ENCODE data around the gene PIMREG. TPM values are rescaled to one million over a fixed set of nuclear protein-coding genes. Genes with fewer than 3 reads are reported as not detected.

PIMREG gene
- total RNA-seq, 2 experiments from 2014 or later, result 8.4 to 10.0 TPM

DNA sequence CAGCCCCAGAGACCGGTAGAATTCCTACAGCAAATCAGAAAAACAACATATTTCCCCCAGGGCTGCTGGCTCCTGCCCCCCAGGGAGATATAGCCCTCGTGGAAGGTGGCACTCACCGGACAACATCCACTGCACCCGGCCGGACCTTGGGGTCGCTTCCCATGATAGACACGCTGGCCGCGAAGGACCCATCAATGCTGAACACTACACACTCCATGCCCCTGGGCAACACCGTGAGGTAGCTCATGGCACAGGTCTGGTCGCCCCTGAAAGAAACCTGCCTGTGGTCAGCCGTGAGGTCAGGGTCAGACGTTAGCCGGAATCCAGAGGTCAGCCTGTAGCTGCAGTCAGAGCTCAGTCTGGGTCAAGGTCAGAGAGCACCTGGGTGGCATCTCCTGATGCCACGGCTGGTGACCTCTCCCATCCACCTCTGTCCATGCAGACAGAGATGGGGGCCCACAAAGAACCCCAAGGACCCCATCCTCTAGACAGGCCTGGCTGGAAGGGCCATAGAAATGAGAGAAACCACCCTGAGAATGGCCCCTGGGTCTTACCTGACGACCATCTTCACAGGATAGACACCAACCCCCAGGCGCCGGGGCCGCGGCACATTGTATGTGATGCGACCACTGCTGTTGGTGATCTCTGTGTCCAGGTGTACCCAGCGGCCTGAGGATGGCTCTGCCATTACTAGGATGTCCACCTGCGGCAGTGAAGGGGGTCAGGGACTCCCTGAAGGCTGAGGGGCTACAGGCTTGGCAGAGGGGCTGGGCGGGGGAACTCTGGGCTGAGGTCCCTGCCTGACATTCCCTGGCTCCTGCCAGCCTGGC lies 19.6 kb downstream of the PIMREG start:
- H3K36me3 Mint-ChIP-seq (ENCODE audit: low read depth), result no peaks in the 10 kb centered on the region
- POLR2A ChIA-PET, result no interaction called here
- ATAC-seq (no peak), DNase-seq (no peak)
- H3K4me3 Mint-ChIP-seq, result no peak overlapping the region
- CTCF ChIA-PET, result interaction anchor here (0.9 kb wide), 1 partner anchor 9 kb away, joined by 3 read pairs; no protein-coding TSS in a partner anchor
- H3K4me1 Mint-ChIP-seq, result peaks cover 16% of the 10 kb centered on the region
- intact Hi-C loops (cut with DNase I, micrococcal nuclease), result no loop called here
- no peaks in the 10 kb centered on the region for H3K27me3 Mint-ChIP-seq
- H3K27ac Mint-ChIP-seq, result no peak overlapping the region
- H3K9me3 Mint-ChIP-seq (ENCODE audit: low read depth), result no peaks in the 10 kb centered on the region

DNA sequence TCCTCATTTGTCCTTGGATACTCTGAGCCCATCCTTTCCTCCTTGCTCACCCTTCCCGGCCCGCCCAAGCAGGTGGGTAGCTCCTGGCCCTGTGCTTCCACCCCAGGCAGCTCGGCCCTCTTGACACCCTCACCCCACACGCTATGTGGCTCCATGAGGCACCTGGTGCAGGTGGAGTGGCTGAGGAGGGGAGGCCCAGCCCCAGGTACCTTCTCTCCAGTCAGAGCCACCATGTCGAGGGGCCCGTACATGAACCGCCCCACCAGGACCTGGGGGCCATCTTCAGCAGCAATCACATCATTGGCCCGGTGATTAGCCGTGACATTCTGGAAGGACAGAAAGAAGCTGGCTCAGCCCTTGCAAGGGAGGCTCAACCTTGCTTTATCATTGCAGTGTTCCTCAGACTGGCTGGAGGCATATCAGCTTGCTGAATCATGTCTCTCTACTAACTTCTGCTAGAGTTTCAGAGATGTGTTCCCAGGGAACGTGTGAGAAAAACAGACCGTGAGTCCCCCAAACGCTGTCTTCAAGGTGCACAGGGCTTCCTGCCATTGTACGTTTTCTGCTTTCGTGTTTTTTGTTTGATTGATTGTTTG lies 20.3 kb downstream of the PIMREG start:
- Mint-ChIP-seq H3K4me3 (no peak overlapping the region), H3K4me1 (peaks cover 16% of the 10 kb centered on the region), H3K27me3 (no peaks in the 10 kb centered on the region), H3K36me3 (ENCODE audit: low read depth) (no peaks in the 10 kb centered on the region), H3K27ac (no peak overlapping the region), H3K9me3 (ENCODE audit: low read depth) (no peaks in the 10 kb centered on the region)
- DNase-seq (no peak), ATAC-seq (no peak)
- ChIA-PET CTCF (no interaction called here), POLR2A (no interaction called here)
- intact Hi-C loops (cut with DNase I, micrococcal nuclease), result no loop called here

DNA sequence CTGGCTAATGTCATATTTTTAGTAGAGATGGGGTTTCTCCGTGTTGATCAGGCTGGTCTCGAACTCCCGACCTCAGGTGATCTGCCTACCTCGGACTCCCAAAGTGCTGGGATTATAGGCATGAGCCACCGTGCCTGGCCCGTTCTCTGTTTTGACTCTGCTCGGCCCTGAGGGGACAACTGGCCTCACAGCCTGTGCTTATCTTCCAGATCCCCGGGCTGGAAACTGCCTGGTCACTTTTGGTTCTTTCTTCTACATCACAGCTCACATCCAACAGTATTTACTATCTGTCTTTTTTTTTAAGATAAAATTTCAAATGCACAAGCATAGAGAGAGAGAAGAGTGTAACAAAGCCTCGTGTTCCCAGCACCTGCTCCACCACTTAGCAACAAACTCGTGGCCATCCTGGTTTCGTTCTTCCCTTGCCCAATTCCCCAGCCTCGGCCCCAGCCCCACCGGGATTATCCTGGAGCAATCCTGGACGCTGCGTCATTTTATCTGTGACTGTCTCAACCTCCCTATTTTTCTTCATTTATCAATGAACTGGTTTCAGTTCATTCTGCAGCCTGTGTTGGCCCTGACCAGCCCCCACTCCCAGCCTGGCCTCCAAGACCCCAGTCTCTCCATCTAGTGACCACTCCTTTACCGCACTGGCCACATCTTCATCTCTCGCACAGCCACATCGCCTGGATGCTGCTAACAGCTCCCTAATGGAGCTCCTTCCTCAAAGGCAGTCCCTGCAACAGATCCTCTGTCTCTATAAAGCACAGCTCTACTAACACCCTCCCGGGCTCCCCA lies 21.1 kb downstream of the PIMREG start:
- POLR2A ChIA-PET, result no interaction called here
- DNase-seq (no peak), ATAC-seq (no peak)
- intact Hi-C loops (cut with DNase I, micrococcal nuclease), result no loop called here
- Mint-ChIP-seq H3K4me3 (no peak overlapping the region), H3K9me3 (ENCODE audit: low read depth) (no peaks in the 10 kb centered on the region), H3K27ac (no peak overlapping the region), H3K36me3 (ENCODE audit: low read depth) (no peaks in the 10 kb centered on the region), H3K4me1 (peaks cover 16% of the 10 kb centered on the region), H3K27me3 (no peaks in the 10 kb centered on the region)
- CTCF ChIA-PET, result no interaction called here

DNA sequence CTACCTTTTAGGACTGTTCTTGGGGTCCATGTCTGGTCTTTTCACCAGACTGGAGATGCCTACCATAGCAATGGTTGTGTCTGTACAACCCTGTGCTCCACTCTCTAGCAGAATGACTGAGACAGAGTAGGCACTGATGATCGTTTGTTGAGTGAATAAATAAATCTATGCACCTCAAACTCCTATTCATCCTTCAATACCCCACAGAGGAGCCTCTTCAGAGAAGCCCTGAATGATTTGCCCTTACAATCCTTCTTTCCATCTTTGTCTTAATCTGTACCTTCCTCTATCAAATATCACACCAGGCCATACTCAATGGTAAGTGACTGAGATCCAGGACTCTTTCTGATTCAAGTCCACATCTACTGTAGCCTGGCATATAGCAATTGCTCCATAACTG lies 23.3 kb downstream of the PIMREG start:
- H3K9me3 Mint-ChIP-seq (ENCODE audit: low read depth), result no peaks in the 10 kb centered on the region
- no peak for ATAC-seq
- no peak overlapping the region for H3K27ac Mint-ChIP-seq

GRCh38 chr17:6468051-6468790 lies 24.0 kb downstream of the PIMREG start:
- intact Hi-C loops (cut with DNase I, micrococcal nuclease), result no loop called here
- Mint-ChIP-seq H3K4me3 (no peak overlapping the region), H3K36me3 (ENCODE audit: low read depth) (no peaks in the 10 kb centered on the region), H3K4me1 (no peaks in the 10 kb centered on the region), H3K9me3 (ENCODE audit: low read depth) (no peaks in the 10 kb centered on the region), H3K27me3 (no peaks in the 10 kb centered on the region), H3K27ac (no peak overlapping the region)
- ATAC-seq (no peak), DNase-seq (no peak)
- POLR2A ChIA-PET, result no interaction called here
- CTCF ChIA-PET, result no interaction called here

More for the DNA sequence above, 23.3 kb downstream of the PIMREG start:
- no peak for DNase-seq
- no peaks in the 10 kb centered on the region for H3K4me1 Mint-ChIP-seq
- intact Hi-C loops (cut with DNase I, micrococcal nuclease), result no loop called here
- H3K4me3 Mint-ChIP-seq, result no peak overlapping the region
- ChIA-PET POLR2A (no interaction called here), CTCF (no interaction called here)
- no peaks in the 10 kb centered on the region for H3K27me3 Mint-ChIP-seq
- no peaks in the 10 kb centered on the region for H3K36me3 Mint-ChIP-seq (ENCODE audit: low read depth)

- no peaks in the 10 kb centered on the region for H3K4me1 Mint-ChIP-seq
- no peak overlapping the region for H3K4me3 Mint-ChIP-seq
- intact Hi-C loops (cut with DNase I, micrococcal nuclease), result loop anchor here (5.0 to 10.0 kb wide), 2 partner anchors 175 to 332 kb away; partner anchors contain the start of genes KIAA0753 (in 1 of the 2) and TXNDC17 (in 1 of the 2)
- POLR2A ChIA-PET, result no interaction called here
- H3K27me3 Mint-ChIP-seq, result no peaks in the 10 kb centered on the region
- H3K27ac Mint-ChIP-seq, result no peak overlapping the region
- H3K36me3 Mint-ChIP-seq (ENCODE audit: low read depth), result no peaks in the 10 kb centered on the region
- ATAC-seq (no peak), DNase-seq (no peak)
- H3K9me3 Mint-ChIP-seq (ENCODE audit: low read depth), result no peaks in the 10 kb centered on the region
- CTCF ChIA-PET, result interaction anchor here (0.6 to 0.7 kb wide), 2 partner anchors 22 to 120 kb away, joined by 3 read pairs; no protein-coding TSS in a partner anchor
Measured at GRCh38 chr17:6470146-6470718, 26.0 kb downstream of the PIMREG start.

GRCh38 chr17:6470751-6471521 lies 26.7 kb downstream of the PIMREG start:
- Mint-ChIP-seq H3K27me3 (no peaks in the 10 kb centered on the region), H3K36me3 (ENCODE audit: low read depth) (no peaks in the 10 kb centered on the region), H3K27ac (no peak overlapping the region), H3K4me3 (no peak overlapping the region), H3K9me3 (ENCODE audit: low read depth) (no peaks in the 10 kb centered on the region), H3K4me1 (no peaks in the 10 kb centered on the region)
- DNase-seq (no peak), ATAC-seq (no peak)
- CTCF ChIA-PET, result interaction anchor here (0.5 to 0.8 kb wide), 7 partner anchors 8 to 432 kb away, joined by 3 to 4 read pairs (median 3); no protein-coding TSS in a partner anchor
- intact Hi-C loops (cut with DNase I, micrococcal nuclease), result loop anchor here (5.0 to 10.0 kb wide), 2 partner anchors 174 to 331 kb away; partner anchors contain the start of genes KIAA0753 (in 1 of the 2) and TXNDC17 (in 1 of the 2)
- POLR2A ChIA-PET, result no interaction called here

- H3K27me3 Mint-ChIP-seq, result no peaks in the 10 kb centered on the region
- no peak overlapping the region for H3K4me3 Mint-ChIP-seq
- no peaks in the 10 kb centered on the region for H3K4me1 Mint-ChIP-seq
- H3K9me3 Mint-ChIP-seq (ENCODE audit: low read depth), result no peaks in the 10 kb centered on the region
- POLR2A ChIA-PET, result no interaction called here
- no peaks in the 10 kb centered on the region for H3K36me3 Mint-ChIP-seq (ENCODE audit: low read depth)
- CTCF ChIA-PET, result interaction anchor here (0.5 to 1.1 kb wide), 5 partner anchors 9 to 266 kb away, joined by 3 to 4 read pairs (median 3); no protein-coding TSS in a partner anchor
- DNase-seq, result no peak
- no peak overlapping the region for H3K27ac Mint-ChIP-seq
- ATAC-seq, result no peak
- intact Hi-C loops (cut with DNase I, micrococcal nuclease), result loop anchor here (2.0 to 10.0 kb wide), 3 partner anchors 169 to 331 kb away; partner anchors contain the start of genes KIAA0753 (in 2 of the 2) and TXNDC17 (in 2 of the 2)
Measured at GRCh38 chr17:6471531-6472465, 27.5 kb downstream of the PIMREG start.

DNA sequence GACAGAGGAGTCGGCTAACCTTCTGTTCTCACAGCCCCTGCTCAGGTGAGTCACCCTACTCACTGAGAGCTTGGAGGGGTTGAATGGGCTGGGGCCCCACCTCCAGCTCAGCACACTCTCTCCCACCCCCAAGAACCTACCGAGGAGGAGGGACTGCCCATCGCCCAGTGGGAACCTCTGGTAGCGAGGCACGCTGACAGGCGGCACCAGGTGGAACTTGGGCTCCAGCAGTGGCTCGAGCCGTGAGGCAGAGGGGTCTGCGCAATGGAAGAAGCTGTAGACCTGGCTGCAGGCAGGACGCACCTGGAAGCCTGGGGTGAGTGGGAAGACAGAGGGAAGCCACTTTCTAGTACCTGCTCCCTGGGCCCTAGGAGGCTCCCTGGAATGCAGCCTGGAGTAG lies 28.3 kb downstream of the PIMREG start:
- H3K4me3 Mint-ChIP-seq, result no peak overlapping the region
- H3K27me3 Mint-ChIP-seq, result no peaks in the 10 kb centered on the region
- DNase-seq, result no peak
- H3K9me3 Mint-ChIP-seq (ENCODE audit: low read depth), result no peaks in the 10 kb centered on the region
- intact Hi-C loops (cut with DNase I, micrococcal nuclease), result loop anchor here (2.0 to 10.0 kb wide), 3 partner anchors 168 to 330 kb away; partner anchors contain the start of genes KIAA0753 (in 2 of the 2) and TXNDC17 (in 2 of the 2)
- no peak overlapping the region for H3K27ac Mint-ChIP-seq
- ChIA-PET CTCF (interaction anchor here (0.5 to 1.8 kb wide), 15 partner anchors 9 to 297 kb away, joined by 3 to 7 read pairs (median 3); no protein-coding TSS in a partner anchor), POLR2A (no interaction called here)
- H3K36me3 Mint-ChIP-seq (ENCODE audit: low read depth), result no peaks in the 10 kb centered on the region
- ATAC-seq, result no peak
- H3K4me1 Mint-ChIP-seq, result no peaks in the 10 kb centered on the region

Measured in activated CD4-positive, alpha-beta T cell treated with anti-CD3 and anti-CD28 coated beads for 36 hours (primary cell).